Fibroblast of lung (primary cell): Measurements from ENCODE around the gene WDR36. TPM values are rescaled to one million over a fixed set of nuclear protein-coding genes. Genes with fewer than 3 reads are reported as not detected.

Experiments used
- DNase-seq, 2 donors: peaks; one replicate each; pipeline versions ENCODE4 v3.0.0 to v3.0.0-alpha.2; 2010; ENCODE audit warnings: low read depth in 2 of 2
- H2AFZ ChIP-seq: 2 replicates; pipeline ENCODE4 v1.5.1; 2012; ENCODE audit warnings: low read length, control low read depth, inconsistent platforms
- H3K27ac ChIP-seq: 2 replicates; pipeline ENCODE4 v1.5.1; 2011; ENCODE audit warnings: low read length, control low read depth; ENCODE audit not compliant: insufficient read depth
- H3K27me3 ChIP-seq: 2 replicates; pipeline ENCODE4 v1.5.1; 2011; ENCODE audit warnings: mild to moderate bottlenecking, low read length; ENCODE audit not compliant: control insufficient read depth, insufficient read depth
- H3K36me3 ChIP-seq: 2 replicates; pipeline ENCODE4 v1.5.1; 2011; ENCODE audit warnings: low read length; ENCODE audit not compliant: control insufficient read depth, insufficient read depth
- H3K4me1 ChIP-seq: 2 replicates; pipeline ENCODE4 v1.5.1; 2011; ENCODE audit warnings: low read length; ENCODE audit not compliant: control insufficient read depth, insufficient read depth; ENCODE audit errors: extremely low read depth
- H3K4me2 ChIP-seq: 2 replicates; pipeline ENCODE4 v1.5.1; 2011; ENCODE audit warnings: low read length, control low read depth; ENCODE audit not compliant: insufficient read depth; ENCODE audit errors: extremely low read depth
- H3K4me3 ChIP-seq, 4 experiments: fragments of 200-600 bp in 1 of 4; sonication (generic) in 1 of 4; replicated peaks in 1 of 4; 2 replicates each; pipeline ENCODE4 v1.5.1; 2011 to 2016; ENCODE audit warnings: low read length in 4 of 4, low read depth in 3 of 4, mild to moderate bottlenecking in 3 of 4, control low read depth in 2 of 4, inconsistent platforms in 1 of 4, mixed read lengths in 1 of 4; ENCODE audit not compliant: insufficient read depth in 1 of 4; ENCODE audit errors: control extremely low read depth in 1 of 4
- H3K79me2 ChIP-seq: 2 replicates; pipeline ENCODE4 v1.5.1; 2012; ENCODE audit warnings: mild to moderate bottlenecking, low read length, inconsistent platforms; ENCODE audit not compliant: control insufficient read depth, insufficient read depth
- H3K9ac ChIP-seq: 2 replicates; pipeline ENCODE4 v1.5.1; 2011; ENCODE audit warnings: mild to moderate bottlenecking, low read length, control low read depth; ENCODE audit not compliant: insufficient read depth
- H3K9me3 ChIP-seq: 2 replicates; pipeline ENCODE4 v1.5.1; 2012; ENCODE audit warnings: low read depth, low read length; ENCODE audit not compliant: control insufficient read depth, insufficient read depth
- H4K20me1 ChIP-seq: 2 replicates; pipeline ENCODE4 v1.5.1; 2011; ENCODE audit warnings: low read length; ENCODE audit not compliant: control insufficient read depth, insufficient read depth; ENCODE audit errors: extremely low read depth
- CTCF ChIP-seq, 2 donors: IDR thresholded peaks in 1 of 2; conservative IDR thresholded peaks in 1 of 2; 1 replicate in 1 of 2; 2 replicates in 1 of 2; pipeline ENCODE4 v1.5.1; 2011 to 2012; ENCODE audit warnings: low read length in 2 of 2, control low read depth in 1 of 2, inconsistent platforms in 1 of 2, low read depth in 1 of 2, mild to moderate bottlenecking in 1 of 2
- EZH2 ChIP-seq: IDR thresholded peaks from 2 replicates; pipeline ENCODE4 v1.5.1; 2012; ENCODE audit warnings: low read length, control low read depth, mild to moderate bottlenecking; ENCODE audit errors: missing control alignments
- polyA minus RNA-seq: library from RNA; depleted of rRNA, polyadenylated mRNA; stranded (reverse); fragments of >200 nt; gene quantifications from 2 replicates; pipeline ENCODE4 v1.2.3, GENCODE V29; 2011; ENCODE audit warnings: low replicate concordance
- polyA plus RNA-seq, 2 donors: library from polyadenylated mRNA; depleted of rRNA in 1 of 2; stranded (reverse) in 1 of 2; unstranded in 1 of 2; fragments of >200 nt; gene quantifications; 2 replicates each; pipeline ENCODE4 v1.2.1, GENCODE V29; 2011 to 2012; ENCODE audit warnings: missing spikeins in 1 of 2
- total RNA-seq: library from RNA; depleted of rRNA; stranded (reverse); fragments of >200 nt; gene quantifications from 2 replicates; pipeline ENCODE4 v1.2.1, GENCODE V29; 2014

Gene WDR36
- total RNA-seq (55.8 and 56.8 TPM in 2 replicates), polyA plus RNA-seq (34.7 and 41.1 TPM in 2 replicates), polyA minus RNA-seq (11.0 and 16.4 TPM in 2 replicates)
- polyA plus RNA-seq (2012): 14.8 and 18.2 TPM in 2 replicates

DNA sequence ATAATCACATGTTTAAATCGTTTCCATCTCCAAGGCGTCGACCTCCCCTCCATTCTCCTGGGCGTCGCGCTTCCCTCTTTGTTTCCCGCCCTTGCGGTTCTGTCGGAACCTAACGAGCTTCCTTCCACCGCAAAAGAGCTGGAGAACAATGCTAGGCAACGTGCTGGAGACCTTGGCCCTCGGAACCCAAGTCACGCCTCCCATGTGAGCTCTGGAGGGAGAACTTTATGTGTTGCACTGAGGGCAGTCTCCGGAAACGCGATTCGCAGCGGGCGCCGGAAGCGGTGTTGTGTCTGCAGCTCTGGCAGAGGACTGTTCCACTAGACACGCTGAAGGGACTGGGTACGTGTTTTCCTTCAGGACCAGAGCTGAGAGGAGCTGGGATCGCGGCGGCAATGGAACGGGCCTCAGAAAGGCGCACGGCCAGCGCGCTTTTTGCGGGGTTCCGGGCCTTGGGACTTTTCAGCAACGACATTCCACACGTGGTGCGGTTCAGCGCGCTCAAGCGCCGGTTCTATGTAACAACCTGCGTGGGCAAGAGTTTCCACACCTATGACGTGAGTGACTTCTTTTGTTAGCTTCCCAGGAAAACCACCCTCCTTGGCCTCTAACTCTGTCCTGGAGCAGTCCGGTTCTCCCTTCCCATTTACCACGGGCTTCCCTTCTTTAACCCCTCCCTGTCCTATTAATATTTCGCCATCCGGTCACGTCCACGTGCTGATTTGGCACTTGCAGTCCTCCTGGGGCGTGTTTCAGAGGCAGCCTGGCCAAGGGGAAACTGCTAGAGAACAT lies at the start of gene WDR36:
TSS of gene WDR36 (plus strand) at position 287 of the 792 bp plus-strand sequence. CDS start at position 396, 109 bp downstream.
- peak within 1 kb of the TSS; percentile 100 for H2AFZ ChIP-seq
- no peaks in the 10 kb centered on the region for H4K20me1 ChIP-seq
- H3K79me2 ChIP-seq: peaks cover 39% of the 10 kb centered on the region
- peak within 1 kb of the TSS; percentile 71 for H3K4me2 ChIP-seq
- H3K27ac ChIP-seq: peak within 1 kb of the TSS; percentile 86
- TF ChIP-seq EZH2 (no peak), CTCF (conservative IDR thresholded peaks at IDR 0.05 in 1 of 2, IDR thresholded peaks at IDR 0.05 in 1 of 2; ENCODE audit: low read depth in 1 of 2, low read length in 2 of 2) (no peak)
- peak; percentile 92 to 95 for DNase-seq
- no peaks in the 10 kb centered on the region for H3K9me3 ChIP-seq
- no peaks in the 10 kb centered on the region for H3K27me3 ChIP-seq
- no peaks in the 10 kb centered on the region for H3K36me3 ChIP-seq
- H3K4me3 ChIP-seq: peak within 1 kb of the TSS; percentile 77 to 99 (median 97)
- H3K4me1 ChIP-seq: no peaks in the 10 kb centered on the region
- H3K9ac ChIP-seq: peak within 1 kb of the TSS; percentile 84

DNA sequence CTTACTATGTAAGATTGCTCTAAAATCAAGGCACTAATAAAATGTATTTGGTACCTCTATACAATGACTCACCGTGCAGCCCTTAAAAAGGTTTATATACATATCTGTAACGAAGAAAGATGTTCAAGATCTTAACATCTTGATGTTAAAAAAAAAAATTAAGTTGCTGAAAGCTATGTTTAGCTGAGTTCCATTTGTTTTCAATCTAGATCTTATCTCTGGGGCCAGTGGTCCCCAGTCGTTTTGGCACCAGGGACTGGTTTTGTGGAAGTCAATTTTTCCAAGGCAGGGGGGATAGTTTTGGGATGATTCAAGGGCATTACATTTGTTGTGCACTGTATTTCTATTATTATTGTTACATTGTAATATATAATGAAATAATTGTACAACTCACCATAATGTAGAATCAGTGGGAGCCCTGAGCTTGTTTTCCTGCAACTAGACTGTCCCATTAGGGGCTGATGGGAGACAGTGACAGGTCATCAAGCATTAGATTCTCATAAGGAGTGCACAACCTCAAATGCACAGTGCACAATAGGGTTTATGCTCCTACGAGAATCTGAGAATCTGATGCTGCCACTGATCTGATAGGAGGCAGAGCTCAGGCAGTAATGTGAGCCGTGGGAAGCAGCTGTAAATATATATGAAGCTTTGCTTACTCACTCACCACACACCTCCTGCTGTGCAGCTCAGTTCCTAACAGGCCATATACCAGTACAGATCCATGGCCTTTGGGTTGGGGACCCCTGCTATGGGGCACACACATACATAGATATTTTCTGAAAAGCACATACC lies 48.2 kb upstream of the WDR36 start:
- Histone ChIP-seq H3K27me3 (no peaks in the 10 kb centered on the region), H4K20me1 (no peaks in the 10 kb centered on the region), H3K36me3 (no peaks in the 10 kb centered on the region), H3K27ac (no peak overlapping the region), H3K4me2 (no peak overlapping the region), H2AFZ (no peak overlapping the region), H3K4me3 (no peak overlapping the region), H3K4me1 (no peaks in the 10 kb centered on the region), H3K9me3 (no peaks in the 10 kb centered on the region), H3K79me2 (no peaks in the 10 kb centered on the region), H3K9ac (no peak overlapping the region)
- DNase-seq: peak; percentile 53 to 62
- TF ChIP-seq EZH2 (no peak), CTCF (conservative IDR thresholded peaks at IDR 0.05 in 1 of 2, IDR thresholded peaks at IDR 0.05 in 1 of 2; ENCODE audit: low read depth in 1 of 2, low read length in 2 of 2) (no peak)

DNA sequence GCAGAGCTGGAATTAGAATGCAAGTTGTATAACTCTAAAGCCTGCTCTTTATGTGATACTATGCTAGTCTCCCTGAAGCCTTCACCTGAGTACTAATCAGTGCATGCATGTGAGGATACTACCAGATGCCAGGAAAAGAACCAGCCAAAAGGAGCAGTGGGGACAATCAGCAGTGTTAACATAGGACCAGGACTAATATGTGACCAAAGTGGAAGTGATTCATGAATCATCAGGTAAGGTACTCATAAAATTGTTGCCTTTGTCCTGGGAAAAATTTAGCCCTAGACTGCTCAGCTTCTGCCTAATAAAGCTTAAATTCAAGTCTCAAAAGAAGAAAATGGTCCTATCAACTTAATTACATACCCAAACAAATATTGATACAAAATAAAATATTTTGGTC lies 34.1 kb upstream of the WDR36 start:
- no peak for DNase-seq
- H3K79me2 ChIP-seq: no peaks in the 10 kb centered on the region
- H3K36me3 ChIP-seq: no peaks in the 10 kb centered on the region
- TF ChIP-seq EZH2: no peak
- no peak for TF ChIP-seq CTCF (conservative IDR thresholded peaks at IDR 0.05 in 1 of 2, IDR thresholded peaks at IDR 0.05 in 1 of 2; ENCODE audit: low read depth in 1 of 2, low read length in 2 of 2)
- H3K9me3 ChIP-seq: no peaks in the 10 kb centered on the region
- no peaks in the 10 kb centered on the region for H3K27me3 ChIP-seq
- no peaks in the 10 kb centered on the region for H3K4me1 ChIP-seq
- H3K4me3 ChIP-seq: no peak overlapping the region
- no peak overlapping the region for H3K9ac ChIP-seq
- no peaks in the 10 kb centered on the region for H4K20me1 ChIP-seq
- no peak overlapping the region for H2AFZ ChIP-seq
- no peak overlapping the region for H3K27ac ChIP-seq
- no peak overlapping the region for H3K4me2 ChIP-seq
